Testis (tissue), 2 donors: ENCODE results near the gene CAMK2N1.

Experiments
- CTCF ChIP-seq, 3 experiments: fragments of 450-650 bp in 2 of 3; fragments of 200-600 bp in 1 of 3; sonication (generic) in 1 of 3; IDR thresholded peaks; one replicate each; pipeline ENCODE4 v1.5.1; 2016 to 2019; ENCODE audit warnings: antibody characterized with exemption in 3 of 3, mild to moderate bottlenecking in 2 of 3, moderate library complexity in 1 of 3
- POLR2A ChIP-seq: fragments of 450-650 bp; IDR thresholded peaks from one replicate; pipeline ENCODE4 v1.6.1; 2017; ENCODE audit warnings: antibody characterized with exemption, mild to moderate bottlenecking, moderate library complexity

DNA sequence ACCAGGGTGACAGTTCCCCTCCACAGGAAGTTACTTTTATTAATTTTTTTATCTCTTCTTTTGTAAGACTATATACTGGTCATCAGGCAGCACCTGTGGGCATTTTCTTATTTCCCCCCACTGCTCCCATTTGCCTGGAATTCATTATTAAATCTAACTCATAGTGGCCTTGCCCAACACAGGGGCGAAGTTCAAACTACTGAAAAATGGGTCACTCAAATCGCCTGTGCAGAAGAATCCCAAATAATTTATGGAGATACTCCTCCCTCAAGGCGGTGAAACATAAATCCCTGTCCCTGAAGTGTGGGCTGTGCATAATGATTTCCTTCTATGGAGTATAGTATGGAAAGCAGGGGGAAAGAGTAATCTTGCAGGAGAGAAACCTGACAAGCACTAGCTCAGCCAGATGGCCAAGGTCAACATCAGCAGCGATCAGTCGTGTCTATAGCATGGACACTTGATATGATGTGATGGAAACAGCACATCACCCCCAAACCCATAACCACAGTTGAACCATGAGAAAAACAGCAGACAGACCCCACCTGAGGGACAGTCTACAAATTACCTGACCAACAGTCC, 7.9 kb downstream of the CAMK2N1 start:
- TF ChIP-seq CTCF (IDR thresholded peaks at IDR 0.05) (no peak), POLR2A (no peak)
